GM12874 (cell line): ENCODE measurements around the gene ARGLU1.

Experiments
- TF ChIP-seq, protein P1 (sequence below): IDR thresholded peaks from 2 replicates; pipeline ENCODE4 v1.5.1; 2011; ENCODE audit warnings: low read depth, mild to moderate bottlenecking, control low read depth, low read length, moderate library complexity; ENCODE audit not compliant: insufficient read depth

ARGLU1 gene

DNA sequence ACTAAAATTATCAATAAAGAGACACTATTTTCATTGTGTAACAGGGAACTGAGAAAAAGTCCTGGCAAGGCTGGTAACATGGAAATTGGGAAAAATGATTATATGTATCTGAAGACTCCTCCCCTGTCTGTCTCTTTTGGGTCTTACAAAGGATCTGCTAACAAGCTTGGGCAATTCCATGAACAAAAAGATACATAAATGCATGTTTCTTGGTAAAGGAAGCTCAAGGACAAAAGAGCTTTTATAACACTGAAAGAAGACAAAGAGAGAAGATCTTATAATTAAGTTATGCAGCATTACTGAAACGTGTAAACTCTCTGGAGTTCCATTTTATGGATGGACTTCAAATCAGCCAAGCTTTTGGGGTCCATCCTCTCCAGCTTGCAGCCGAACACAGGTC is 61.7 kb downstream of the ARGLU1 start:
- TF ChIP-seq, protein P1, sequence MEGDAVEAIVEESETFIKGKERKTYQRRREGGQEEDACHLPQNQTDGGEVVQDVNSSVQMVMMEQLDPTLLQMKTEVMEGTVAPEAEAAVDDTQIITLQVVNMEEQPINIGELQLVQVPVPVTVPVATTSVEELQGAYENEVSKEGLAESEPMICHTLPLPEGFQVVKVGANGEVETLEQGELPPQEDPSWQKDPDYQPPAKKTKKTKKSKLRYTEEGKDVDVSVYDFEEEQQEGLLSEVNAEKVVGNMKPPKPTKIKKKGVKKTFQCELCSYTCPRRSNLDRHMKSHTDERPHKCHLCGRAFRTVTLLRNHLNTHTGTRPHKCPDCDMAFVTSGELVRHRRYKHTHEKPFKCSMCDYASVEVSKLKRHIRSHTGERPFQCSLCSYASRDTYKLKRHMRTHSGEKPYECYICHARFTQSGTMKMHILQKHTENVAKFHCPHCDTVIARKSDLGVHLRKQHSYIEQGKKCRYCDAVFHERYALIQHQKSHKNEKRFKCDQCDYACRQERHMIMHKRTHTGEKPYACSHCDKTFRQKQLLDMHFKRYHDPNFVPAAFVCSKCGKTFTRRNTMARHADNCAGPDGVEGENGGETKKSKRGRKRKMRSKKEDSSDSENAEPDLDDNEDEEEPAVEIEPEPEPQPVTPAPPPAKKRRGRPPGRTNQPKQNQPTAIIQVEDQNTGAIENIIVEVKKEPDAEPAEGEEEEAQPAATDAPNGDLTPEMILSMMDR: no peak

DNA sequence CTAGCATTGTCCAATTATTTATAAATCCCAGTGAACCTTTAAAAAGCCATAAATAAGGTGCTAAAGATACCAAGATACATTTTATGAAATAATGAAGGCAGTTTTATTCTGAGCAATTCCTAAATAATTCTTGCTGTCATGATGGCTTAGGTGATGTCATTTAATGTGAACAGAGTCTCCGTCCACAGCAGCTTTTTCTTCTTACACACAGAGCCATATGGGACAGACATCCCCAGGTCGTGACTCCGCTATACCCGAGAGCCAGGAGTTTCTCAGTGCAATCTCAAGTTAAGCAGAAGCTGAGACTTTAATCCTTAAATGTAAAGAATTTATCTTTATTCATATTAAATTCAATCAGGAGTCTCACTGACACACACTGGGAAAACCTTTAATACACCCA is 62.2 kb downstream of the ARGLU1 start:
- TF ChIP-seq, protein P1: no peak

DNA sequence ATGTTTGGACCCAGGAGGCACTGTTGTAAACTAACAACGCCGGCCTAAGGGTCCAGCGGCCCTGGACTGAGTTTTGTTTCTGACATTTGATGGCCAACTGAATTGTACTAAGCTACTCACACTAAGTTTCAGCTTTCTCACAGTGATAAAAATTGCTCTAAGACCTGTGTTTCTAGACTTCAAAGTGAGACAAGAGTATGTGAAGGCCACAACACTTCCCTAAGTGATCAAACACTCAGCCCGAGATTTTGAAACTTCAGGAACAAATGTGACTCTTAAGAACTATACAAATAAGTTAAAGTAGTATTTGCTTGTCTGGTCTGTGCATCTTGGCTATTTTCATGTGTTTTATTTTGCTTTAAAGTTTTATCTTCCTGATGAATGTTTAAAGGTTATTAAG is 62.6 kb downstream of the ARGLU1 start:
- TF ChIP-seq, protein P1: no peak

DNA sequence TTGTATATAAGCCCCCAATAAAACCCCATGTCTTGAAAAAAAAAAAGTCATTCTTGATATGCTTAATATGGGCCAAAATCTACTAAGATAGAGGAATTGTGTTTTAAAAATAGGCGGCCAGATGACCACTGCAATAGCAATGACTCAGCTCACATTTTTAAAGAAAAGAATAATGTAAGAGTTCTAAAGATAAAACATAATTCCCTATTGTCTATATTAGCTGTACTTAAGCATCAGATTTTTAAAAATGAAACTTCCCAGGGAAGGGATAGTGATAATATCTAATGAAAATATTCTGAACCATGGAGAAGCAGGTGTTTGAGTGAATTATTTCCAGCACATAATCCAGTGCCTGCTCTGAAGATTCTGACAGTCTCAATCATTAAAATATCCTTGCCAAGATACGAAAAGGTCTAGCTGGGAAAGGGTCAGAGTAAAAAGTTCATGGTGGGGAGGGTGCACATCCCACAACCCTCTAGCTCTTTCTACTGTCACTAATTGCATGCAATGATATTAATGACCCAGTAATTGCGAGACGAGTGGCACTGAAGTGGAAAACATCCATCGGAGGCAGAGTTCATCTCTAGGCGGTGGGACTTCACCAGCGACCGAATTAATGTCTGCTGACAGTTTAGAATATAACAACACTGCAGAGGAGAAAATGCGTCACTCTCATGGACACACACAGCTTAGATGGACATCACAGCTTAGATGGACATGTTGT is 64.0 kb downstream of the ARGLU1 start:
- TF ChIP-seq, protein P1: no peak

DNA sequence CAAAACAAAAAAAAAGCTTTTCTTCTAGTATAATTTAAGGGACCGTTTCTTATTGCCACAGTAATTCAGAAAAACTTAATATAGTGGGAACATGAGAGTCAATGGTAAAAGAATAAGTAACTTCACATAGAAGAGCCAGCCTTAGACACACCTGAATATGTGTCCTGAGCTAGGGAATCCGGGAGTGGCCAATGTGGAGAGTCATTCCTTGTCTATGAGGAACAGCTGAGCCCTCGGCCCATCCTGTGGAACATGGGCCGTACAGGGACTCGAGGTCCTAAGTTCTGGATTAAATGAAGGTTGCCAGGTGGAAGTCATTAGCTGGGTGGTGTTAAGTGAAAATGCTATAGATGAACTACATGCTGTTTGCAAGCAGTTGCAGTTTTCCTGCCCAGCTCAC is 64.7 kb downstream of the ARGLU1 start:
- TF ChIP-seq, protein P1: no peak

DNA sequence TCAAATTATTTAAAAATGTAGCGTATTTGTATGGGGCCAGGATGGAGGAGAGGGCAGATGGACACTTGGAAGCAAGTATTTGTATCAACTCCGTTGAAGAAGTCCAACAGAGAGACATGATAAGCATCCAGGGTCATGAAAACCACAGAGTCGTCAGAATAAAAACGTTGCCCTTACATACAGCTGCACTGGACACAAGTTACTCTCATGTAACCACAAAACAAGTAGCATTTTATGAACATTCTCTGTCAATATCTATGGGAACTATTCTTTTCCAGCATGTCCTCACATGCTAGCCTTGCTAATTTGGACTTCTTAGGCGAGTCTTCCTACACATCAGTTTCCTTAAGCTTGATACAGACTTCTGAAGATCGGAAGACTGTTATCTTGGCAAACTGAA is 67.5 kb downstream of the ARGLU1 start:
- TF ChIP-seq, protein P1: no peak

DNA sequence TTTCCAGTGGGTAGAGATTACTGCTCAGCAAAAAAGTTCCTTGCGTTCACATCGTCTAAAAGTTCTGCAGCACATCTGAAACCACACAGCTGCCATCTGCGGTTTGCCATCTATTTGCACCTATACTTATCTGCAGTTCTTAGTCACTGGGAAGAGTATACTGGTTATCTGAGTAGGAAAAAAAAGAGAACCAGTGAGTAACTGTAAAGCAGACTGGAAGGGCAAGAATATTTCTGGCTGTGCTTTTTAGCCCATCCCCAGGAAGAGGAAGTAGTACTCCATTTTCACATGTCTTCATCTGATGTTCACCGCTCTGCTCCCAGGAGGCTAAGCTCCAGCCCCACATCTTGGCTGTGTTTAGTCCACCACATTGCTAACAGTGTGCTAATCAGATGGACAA is 68.0 kb downstream of the ARGLU1 start:
- TF ChIP-seq, protein P1: no peak
